Activated CD4-positive, alpha-beta T cell treated with anti-CD3 and anti-CD28 coated beads for 4 hours (primary cell): ENCODE measurements around the gene ASB10.

Experiments used
- DNase-seq, 2 donors: peaks; one replicate each; pipeline ENCODE4 v3.0.0-alpha.2; 2020

Gene ASB10

GRCh38 chr7:151210087-151210854 is 23.2 kb upstream of the ASB10 start, which contains the start of gene H2BK1:
Gene H2BK1, minus strand, starts transcription at chr7:151210488. Its CDS starts 170 bp downstream, at chr7:151210318.
- no peak for DNase-seq

DNA sequence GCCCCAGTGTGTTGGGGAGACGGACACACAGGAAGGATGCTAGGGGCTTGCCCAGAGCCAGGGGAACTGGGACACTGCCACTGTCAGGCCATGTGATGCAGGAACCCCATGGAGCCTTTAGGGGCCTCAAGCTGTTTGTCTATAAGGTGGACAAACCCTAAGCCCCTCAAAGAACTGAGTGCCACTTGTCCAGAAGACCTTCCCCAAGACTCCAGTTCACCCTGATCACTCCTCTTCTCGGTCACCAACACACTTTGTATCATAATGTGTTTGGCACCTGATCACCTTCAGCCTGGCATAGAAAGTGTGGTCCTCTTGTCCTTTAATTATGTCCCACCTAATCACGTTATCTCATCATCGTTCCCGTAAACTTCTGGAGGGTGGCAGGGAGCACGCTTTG is 22.5 kb upstream of the ASB10 start:
- DNase-seq = no peak

DNA sequence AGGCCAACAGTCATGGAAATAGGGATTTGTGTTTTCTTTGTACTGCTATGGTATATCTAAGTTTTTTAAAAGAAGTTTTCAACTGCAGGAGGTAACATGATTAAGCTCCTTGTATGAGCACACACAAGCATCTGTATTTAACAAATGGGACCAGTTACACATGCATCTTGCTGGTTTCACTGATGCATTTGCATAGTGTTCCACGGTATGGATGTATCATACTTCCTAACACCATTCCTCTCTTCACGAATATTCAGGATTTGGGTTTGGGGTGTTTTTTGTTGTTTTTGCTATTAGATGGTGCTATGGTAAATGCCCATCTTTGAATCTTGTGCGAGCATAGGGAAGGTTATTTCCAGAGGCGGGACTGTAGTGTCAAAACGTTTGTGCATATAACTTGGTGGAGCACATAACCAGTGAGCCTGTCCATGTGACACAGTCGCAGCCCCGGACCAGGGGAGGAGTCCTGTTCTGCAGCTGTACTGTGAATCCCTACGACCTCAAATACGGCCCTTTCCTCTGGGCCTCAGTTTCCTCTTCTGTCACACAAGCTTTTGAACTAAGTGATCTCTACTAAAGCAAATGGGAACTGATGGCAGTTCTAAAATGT is 21.3 kb upstream of the ASB10 start:
- no peak for DNase-seq

GRCh38 chr7:151207804-151208203 is 20.8 kb upstream of the ASB10 start:
- DNase-seq = no peak

GRCh38 chr7:151207315-151207714 is 20.3 kb upstream of the ASB10 start:
- DNase-seq = no peak

- DNase-seq = no peak
Observed at GRCh38 chr7:151206914-151207313, 19.9 kb upstream of the ASB10 start.

DNA sequence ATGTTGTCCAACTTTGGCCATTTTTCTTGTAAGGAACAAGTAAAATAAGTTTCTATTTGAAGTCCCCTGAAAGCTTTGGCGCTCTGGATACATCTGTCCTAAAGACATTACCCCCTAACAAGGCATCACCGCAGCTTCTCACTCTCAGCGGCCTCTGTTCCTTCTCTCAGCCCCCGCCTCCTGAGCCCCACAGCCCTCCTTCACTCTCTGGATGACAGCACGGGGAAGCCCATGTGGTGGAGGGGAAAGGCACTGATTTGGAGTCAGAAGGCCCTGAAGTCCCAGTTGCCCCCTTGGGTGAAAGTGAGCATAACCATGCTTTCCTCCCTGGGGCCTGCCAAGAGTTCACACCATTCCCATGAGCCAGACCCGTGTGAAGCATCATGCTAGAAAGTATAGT is 18.7 kb upstream of the ASB10 start:
- DNase-seq = no peak

- no peak for DNase-seq
Observed at GRCh38 chr7:151204383-151205032, 17.5 kb upstream of the ASB10 start.

- no peak for DNase-seq
Observed at GRCh38 chr7:151202836-151203235, 15.8 kb upstream of the ASB10 start.

- no peak for DNase-seq
Observed at GRCh38 chr7:151201751-151202150, 14.7 kb upstream of the ASB10 start.

GRCh38 chr7:151201344-151201743 is 14.3 kb upstream of the ASB10 start:
- DNase-seq = no peak

- DNase-seq = no peak
Observed at GRCh38 chr7:151198945-151199848, 12.1 kb upstream of the ASB10 start.

GRCh38 chr7:151197932-151198331 is 10.9 kb upstream of the ASB10 start:
- DNase-seq = no peak

GRCh38 chr7:151195616-151196450 is 8.8 kb upstream of the ASB10 start:
- DNase-seq = no peak

DNA sequence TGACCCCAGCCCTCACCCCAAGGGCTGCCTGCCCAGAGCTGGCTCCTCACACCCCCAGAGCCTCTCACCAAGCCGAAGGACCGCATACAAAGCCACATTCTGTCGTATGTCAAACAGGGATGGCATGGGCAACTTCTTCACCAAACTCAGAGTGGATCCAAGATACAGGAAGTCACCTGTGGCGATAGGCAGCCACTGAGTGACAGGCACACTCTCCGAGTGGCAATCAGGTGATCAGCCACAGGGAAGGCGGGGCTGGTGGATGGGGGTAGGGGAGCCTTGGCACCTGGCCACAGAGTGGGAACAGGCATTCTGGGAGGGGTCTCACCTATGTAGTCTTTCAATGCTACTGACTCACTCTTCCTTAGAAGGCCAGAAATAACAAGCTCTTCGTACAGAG is 7.1 kb upstream of the ASB10 start:
- DNase-seq = no peak

DNA sequence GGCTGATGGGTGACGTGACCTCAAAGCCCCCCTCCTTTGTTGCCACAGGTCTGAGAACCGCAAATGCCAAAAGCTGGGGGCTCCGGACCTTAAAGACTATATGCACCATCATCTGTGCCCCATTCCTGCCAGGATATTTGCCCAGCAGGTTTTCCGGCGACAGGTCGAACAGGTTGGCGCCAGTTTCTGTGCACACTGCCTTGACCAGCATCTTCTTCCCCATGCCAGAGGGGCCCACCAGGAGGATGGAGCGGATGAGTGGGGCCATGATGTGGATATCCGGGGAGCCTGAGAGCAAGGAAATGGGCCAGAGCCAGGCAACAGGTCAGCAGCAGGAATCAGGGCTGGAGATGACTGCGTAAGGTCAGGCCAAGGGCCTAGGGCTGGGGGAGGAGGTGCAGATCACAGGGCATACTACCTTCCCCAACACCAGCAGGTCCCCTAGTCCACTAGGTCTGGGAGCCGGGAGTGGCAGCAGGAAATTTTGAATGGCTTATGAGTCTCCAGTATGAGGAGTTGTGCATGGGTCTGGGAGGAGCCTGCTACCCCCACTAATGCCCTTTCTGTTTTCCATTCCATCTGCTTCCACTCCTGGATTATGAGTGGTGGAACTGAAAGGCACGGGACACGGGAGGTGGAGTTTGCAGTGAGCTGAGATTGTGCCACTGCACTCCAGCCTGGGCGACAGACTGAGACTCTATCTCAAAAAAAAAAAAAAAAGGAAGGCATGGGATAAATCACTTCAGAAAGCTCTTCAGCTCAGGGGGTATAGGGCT is 6.3 kb upstream of the ASB10 start:
- DNase-seq = no peak

- no peak for DNase-seq
Observed at GRCh38 chr7:151192002-151192539, 5.0 kb upstream of the ASB10 start.

DNA sequence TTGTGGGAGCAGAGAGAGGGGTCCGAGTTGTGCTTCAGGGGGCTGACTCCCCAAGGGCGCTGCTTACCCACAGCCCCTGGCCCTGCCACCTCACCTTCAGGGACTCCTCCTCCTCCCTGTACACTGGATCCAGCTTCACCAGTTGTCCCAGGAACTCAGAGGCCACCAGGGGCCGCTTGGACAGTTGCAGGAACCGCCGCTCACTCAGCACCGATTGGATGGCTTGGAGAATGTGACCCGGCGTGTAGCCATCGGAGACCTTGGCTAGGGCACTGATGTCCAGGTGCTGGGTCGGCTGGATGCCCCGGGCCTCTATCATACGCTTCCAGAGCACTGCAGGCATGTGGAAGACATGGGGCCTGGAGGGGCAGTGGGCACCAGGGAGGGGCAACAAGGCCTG is 4.5 kb upstream of the ASB10 start:
- DNase-seq = no peak

GRCh38 chr7:151189038-151189437 is 2.0 kb upstream of the ASB10 start:
- DNase-seq = no peak

DNA sequence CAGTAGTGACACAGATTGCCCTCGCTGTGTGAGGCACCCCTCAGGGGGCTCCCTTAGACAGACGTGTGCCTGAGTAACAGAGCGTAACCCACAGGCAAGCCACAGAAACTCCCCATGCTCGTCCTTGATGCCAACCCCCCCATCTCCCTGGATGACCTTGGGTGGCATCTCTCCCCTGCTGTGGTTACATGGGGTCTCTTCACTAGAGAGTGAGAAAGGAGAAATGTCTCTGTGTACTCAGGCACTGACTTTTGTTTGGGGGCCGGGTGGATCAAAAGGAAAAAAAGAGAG is 1.1 kb upstream of the ASB10 start:
- no peak for DNase-seq
